HCT116 (cell line): Measurements from ENCODE around the gene CNDP2.

Experiments
- CTCF ChIP-seq, 3 experiments: fragments of 200-600 bp in 1 of 3; sonication (generic) in 1 of 3; IDR thresholded peaks in 2 of 3; conservative IDR thresholded peaks in 1 of 3; 2 replicates each; pipeline ENCODE4 v1.5.1; 2012 to 2017; ENCODE audit warnings: low read depth in 2 of 3, low read length in 2 of 3, antibody characterized with exemption in 1 of 3, borderline replicate concordance in 1 of 3, control low read depth in 1 of 3, mild to moderate bottlenecking in 1 of 3, mixed read lengths in 1 of 3, mixed run types in 1 of 3, moderate library complexity in 1 of 3; ENCODE audit not compliant: insufficient read depth in 1 of 3
- ELF1 ChIP-seq: IDR thresholded peaks from 2 replicates; pipeline ENCODE4 v1.6.1; 2012; ENCODE audit warnings: low read depth, borderline replicate concordance
- EZH2 ChIP-seq: fragments of 200-600 bp; sonication (generic); IDR thresholded peaks from 2 replicates; pipeline ENCODE4 v1.6.1; 2017; ENCODE audit warnings: antibody characterized with exemption, mixed run types
- EZH2phosphoT487 ChIP-seq: fragments of 200-600 bp; IDR thresholded peaks from 2 replicates; pipeline ENCODE4 v1.6.1; 2018; ENCODE audit warnings: antibody characterized with exemption, borderline replicate concordance
- JUND ChIP-seq: IDR thresholded peaks from 2 replicates; pipeline ENCODE4 v1.6.1; 2012
- POLR2A ChIP-seq: IDR thresholded peaks from 2 replicates; pipeline ENCODE4 v1.7.0; 2011; ENCODE audit warnings: borderline replicate concordance; ENCODE audit not compliant: insufficient read depth, insufficient read length; ENCODE audit errors: extremely low read depth
- POLR2AphosphoS5 ChIP-seq: IDR thresholded peaks from 2 replicates; pipeline ENCODE4 v1.6.1; 2011; ENCODE audit warnings: mild to moderate bottlenecking, low read depth, low read length, moderate library complexity
- REST ChIP-seq: IDR thresholded peaks from 2 replicates; pipeline ENCODE4 v1.6.1; 2012; ENCODE audit warnings: low read depth
- SIN3A ChIP-seq: IDR thresholded peaks from 2 replicates; pipeline ENCODE4 v1.6.1; 2012; ENCODE audit warnings: low read depth

- TF ChIP-seq POLR2A (no peak), POLR2AphosphoS5 (no peak), EZH2phosphoT487 (no peak), REST (no peak), CTCF (IDR thresholded peaks at IDR 0.05 in 2 of 3, conservative IDR thresholded peaks at IDR 0.05 in 1 of 3; ENCODE audit: borderline replicate concordance in 1 of 3, insufficient read depth in 1 of 3, low read depth in 2 of 3, low read length in 2 of 3) (no peak), EZH2 (no peak), ELF1 (no peak), SIN3A (no peak), JUND (no peak)
These were observed 35.3 kb upstream of the CNDP2 start for GRCh38 chr18:74460825-74461224.
